Ovary (tissue), 9 donors: Measurements from ENCODE around the gene FRMD5. TPM values are rescaled to one million over a fixed set of nuclear protein-coding genes. Genes with fewer than 3 reads are reported as not detected.
"Not testable (repeated sequence)": the region's sequence is repeated elsewhere in the genome, so short reads cannot be mapped to it uniquely, and the experiment has no call there.

Experiments used
- DNase-seq, 5 donors: peaks; one replicate each; pipeline ENCODE4 v3.0.0-alpha.2; 2019 to 2020
- H3K27ac ChIP-seq, 2 donors: fragments of 200-600 bp; one replicate each; pipeline versions ENCODE4 v1.5.1 to v1.8.0; 2019 to 2022
- H3K27me3 ChIP-seq: fragments of 200-600 bp; one replicate; pipeline ENCODE4 v1.8.0; 2022
- H3K36me3 ChIP-seq: fragments of 200-600 bp; sonication (generic); one replicate; pipeline ENCODE4 v1.5.1; 2019
- H3K4me1 ChIP-seq: one replicate; pipeline ENCODE4 v1.8.1; 2013; ENCODE audit warnings: mild to moderate bottlenecking, moderate library complexity; ENCODE audit not compliant: insufficient read depth
- H3K4me3 ChIP-seq: fragments of 200-600 bp; sonication (generic); one replicate; pipeline ENCODE4 v1.5.1; 2017
- H3K9me3 ChIP-seq, 2 donors: fragments of 200-600 bp in 1 of 2; sonication (generic) in 1 of 2; one replicate each; pipeline versions ENCODE4 v1.5.1 to v1.8.1; 2013 to 2019; ENCODE audit warnings: mild to moderate bottlenecking in 1 of 2, moderate library complexity in 1 of 2
- EP300 ChIP-seq: sonication (generic); formaldehyde crosslinking; IDR thresholded peaks from one replicate; pipeline ENCODE4 v1.6.1; 2017; ENCODE audit warnings: antibody characterized with exemption
- POLR2A ChIP-seq: fragments of 450-650 bp; IDR thresholded peaks from one replicate; pipeline ENCODE4 v1.6.1; 2017; ENCODE audit warnings: antibody characterized with exemption, mild to moderate bottlenecking, moderate library complexity
- WGBS, 3 donors: extraction: QIAGEN DNeasy Blood & Tissue Kit in 1 of 3; methylation state at CpG; one replicate each; pipeline versions ENCODE4 v1.1.5 to v1.1.7; 2013 to 2017; 5-methylcytosine and 5-hydroxymethylcytosine counted together
- intact Hi-C, 4 donors: fragments of 100-400 bp; cut with DNase I; formaldehyde crosslinking; loops; one replicate each; pipeline versions ENCODE4 v1.11.0 to v1.15.1; 2022 to 2023
- polyA plus RNA-seq, 2 donors: library from polyadenylated mRNA; stranded (reverse); fragments of 200-250 nt in 1 of 2; fragments of 350-450 nt in 1 of 2; fragmentation: Illumina TruSeq in 1 of 2; extraction: RNeasy Lipid Tissue Mini Kit (QIAGEN cat#74804) in 1 of 2; gene quantifications; one replicate each; pipeline ENCODE4 v1.2.3, GENCODE V29; 2013 to 2014
- total RNA-seq, 7 donors: library from RNA; depleted of rRNA in 2 of 7; stranded (reverse); fragments of >200 nt in 2 of 7; fragmentation: NEBNext Ultra II Directional in 3 of 7; extraction: Animal tissue kit (Norgen Biotek cat#: 25700) in 3 of 7; gene quantifications; one replicate each; pipeline versions ENCODE4 v1.1.0 to v1.2.4, GENCODE V29; 2016 to 2023
- TF ChIP-seq, protein P1 (sequence below), 3 donors: fragments of 450-650 bp in 2 of 3; fragments of 200-600 bp in 1 of 3; IDR thresholded peaks; one replicate each; pipeline versions ENCODE4 v1.5.1 to v1.8.0; 2016 to 2022; ENCODE audit warnings: antibody characterized with exemption in 3 of 3, mild to moderate bottlenecking in 1 of 3
- donor health status: DM: no; HTN: no; CAD: no; lungs with moderate emphysema.
- donor health status: DM: no; HTN: no; CAD: no.
- donor health status: Bipolar disorder and iron deficiency.
- donor health status: DM: yes; HTN: yes; CAD: no.
- donor health status: DM: no; HTN: no; CAD: no.
- donor health status: DM: yes; HTN: yes; CAD: no.

FRMD5 gene
- total and polyA plus RNA-seq, 9 donors = 0.12 to 2.2 (median 0.32) TPM

DNA sequence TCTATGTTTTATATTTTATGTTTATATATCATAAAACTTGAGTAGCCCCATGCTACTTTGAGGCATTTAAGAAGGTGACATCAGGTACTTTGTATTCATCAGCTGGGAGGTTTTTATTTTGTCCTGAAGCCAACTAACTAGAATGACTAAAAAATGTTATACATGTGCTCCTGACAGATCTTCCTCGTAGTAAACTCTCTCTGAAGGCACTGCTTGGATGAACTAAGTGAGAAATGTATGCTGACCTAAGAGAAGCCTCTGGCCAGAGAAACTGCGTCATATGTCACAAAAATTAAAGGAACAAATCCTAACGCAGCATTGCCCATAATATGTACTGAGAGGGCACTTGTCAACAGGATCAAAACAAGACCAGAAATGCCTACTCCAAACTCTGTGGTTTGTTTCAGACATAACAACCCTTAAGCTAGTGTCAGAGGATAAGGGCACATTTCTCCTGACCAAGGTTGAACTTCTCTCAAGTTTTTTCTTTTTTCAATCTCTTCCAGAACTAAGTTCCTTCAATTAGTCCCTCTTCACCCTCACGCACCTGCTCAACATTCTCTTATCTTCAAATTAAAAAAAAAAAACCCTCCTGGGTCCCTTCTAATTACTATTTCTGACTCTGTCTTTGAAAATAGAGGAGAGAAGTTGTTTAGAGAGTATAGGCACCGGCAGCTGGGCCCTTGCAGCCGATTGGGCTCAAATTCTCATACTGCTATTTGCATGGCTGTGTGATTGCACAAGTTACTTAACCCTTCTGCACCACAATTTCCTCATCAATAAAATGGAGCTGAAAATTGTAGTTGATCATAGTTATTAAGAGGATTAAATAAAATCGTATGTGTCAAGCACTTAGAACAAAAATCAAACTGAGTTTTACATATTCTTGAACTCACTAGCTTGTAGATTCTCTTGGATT is 159.0 kb downstream of the FRMD5 start:
- Histone ChIP-seq H3K4me3 (no peak overlapping the region), H3K9me3 (no peaks in the 10 kb centered on the region), H3K4me1 (no peaks in the 10 kb centered on the region), H3K27ac (no peak overlapping the region), H3K36me3 (no peaks in the 10 kb centered on the region), H3K27me3 (no peaks in the 10 kb centered on the region)
- no peak for DNase-seq
- 52 to 58% (median 53%) methylated on average over 7 of the region's 7 CpGs for WGBS, 3 donors
- TF ChIP-seq, protein P1, sequence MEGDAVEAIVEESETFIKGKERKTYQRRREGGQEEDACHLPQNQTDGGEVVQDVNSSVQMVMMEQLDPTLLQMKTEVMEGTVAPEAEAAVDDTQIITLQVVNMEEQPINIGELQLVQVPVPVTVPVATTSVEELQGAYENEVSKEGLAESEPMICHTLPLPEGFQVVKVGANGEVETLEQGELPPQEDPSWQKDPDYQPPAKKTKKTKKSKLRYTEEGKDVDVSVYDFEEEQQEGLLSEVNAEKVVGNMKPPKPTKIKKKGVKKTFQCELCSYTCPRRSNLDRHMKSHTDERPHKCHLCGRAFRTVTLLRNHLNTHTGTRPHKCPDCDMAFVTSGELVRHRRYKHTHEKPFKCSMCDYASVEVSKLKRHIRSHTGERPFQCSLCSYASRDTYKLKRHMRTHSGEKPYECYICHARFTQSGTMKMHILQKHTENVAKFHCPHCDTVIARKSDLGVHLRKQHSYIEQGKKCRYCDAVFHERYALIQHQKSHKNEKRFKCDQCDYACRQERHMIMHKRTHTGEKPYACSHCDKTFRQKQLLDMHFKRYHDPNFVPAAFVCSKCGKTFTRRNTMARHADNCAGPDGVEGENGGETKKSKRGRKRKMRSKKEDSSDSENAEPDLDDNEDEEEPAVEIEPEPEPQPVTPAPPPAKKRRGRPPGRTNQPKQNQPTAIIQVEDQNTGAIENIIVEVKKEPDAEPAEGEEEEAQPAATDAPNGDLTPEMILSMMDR (IDR thresholded peaks at IDR 0.05) = no peak
- TF ChIP-seq POLR2A (no peak), EP300 (no peak)
- intact Hi-C loops = no loop called here

DNA sequence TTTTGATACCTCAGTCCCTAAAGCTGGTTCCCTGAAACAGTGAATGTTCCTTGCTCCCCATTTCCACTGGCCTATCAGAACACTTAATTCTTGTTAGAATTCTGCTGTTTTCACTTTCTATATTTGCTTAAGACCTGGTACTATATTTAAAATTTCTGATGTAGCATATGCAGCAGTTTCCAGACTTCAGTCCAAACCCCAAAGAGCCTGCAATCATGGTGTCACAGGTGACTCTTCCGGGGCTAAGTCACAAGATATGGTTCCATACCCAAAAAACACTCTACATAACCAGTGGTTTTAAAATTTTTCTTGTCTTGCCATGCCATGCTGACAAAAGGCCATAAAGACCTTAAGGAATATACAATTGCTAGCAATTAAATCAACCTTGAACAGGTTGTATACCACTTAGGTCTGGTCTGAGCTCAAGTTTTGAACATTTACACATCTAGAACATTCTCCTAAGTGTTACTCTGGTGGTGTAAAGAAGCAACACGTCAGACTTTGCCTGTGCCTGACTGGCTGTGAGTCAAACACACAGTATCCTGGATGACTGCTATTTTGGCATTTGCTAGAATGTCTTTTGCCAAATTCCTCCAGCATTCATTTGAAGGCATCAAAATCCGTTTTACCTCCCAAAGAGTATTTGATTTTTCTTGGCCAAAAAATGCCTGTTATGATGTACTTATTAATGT is 160.0 kb downstream of the FRMD5 start:
- H3K27ac ChIP-seq = no peak overlapping the region
- WGBS, 3 donors = 30 to 39% (median 34%) methylated on average over 3 of the region's 3 CpGs

DNA sequence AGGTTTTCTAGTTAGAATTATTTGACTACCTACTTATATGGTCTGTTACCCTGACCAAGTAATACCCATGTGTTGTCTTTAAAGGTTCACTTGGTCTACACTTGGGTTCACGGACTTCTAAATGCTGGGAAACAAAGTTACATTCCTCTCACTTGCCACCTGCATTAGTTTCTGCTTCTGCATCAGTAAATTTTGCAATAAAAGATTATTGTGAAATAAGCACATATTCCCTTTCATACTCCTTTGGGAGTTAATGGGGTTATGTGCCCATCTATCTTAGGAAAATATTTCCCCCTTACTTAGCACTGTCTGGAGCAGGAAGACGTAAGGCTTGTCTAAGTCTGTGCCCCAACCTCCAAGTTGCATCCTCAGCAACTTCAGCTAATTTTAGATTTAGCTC is 160.7 kb downstream of the FRMD5 start:
- Histone ChIP-seq H3K27ac (no peak overlapping the region), H3K4me1 (no peaks in the 10 kb centered on the region), H3K9me3 (no peaks in the 10 kb centered on the region), H3K27me3 (no peaks in the 10 kb centered on the region), H3K36me3 (no peaks in the 10 kb centered on the region), H3K4me3 (no peak overlapping the region)
- no peak for DNase-seq
- TF ChIP-seq EP300 (no peak), POLR2A (no peak)
- TF ChIP-seq, protein P1 (IDR thresholded peaks at IDR 0.05) = no peak
- intact Hi-C loops = no loop called here
- WGBS, 3 donors = 64 to 71% (median 70%) methylated on average over 2 of the region's 2 CpGs

More for the DNA sequence above, 160.0 kb downstream of the FRMD5 start:
- intact Hi-C loops = no loop called here
- Histone ChIP-seq H3K27me3 (no peaks in the 10 kb centered on the region), H3K4me1 (no peaks in the 10 kb centered on the region), H3K36me3 (no peaks in the 10 kb centered on the region), H3K4me3 (no peak overlapping the region), H3K9me3 (no peaks in the 10 kb centered on the region)
- TF ChIP-seq, protein P1 (IDR thresholded peaks at IDR 0.05) = no peak
- TF ChIP-seq POLR2A (no peak), EP300 (no peak)
- no peak for DNase-seq

DNA sequence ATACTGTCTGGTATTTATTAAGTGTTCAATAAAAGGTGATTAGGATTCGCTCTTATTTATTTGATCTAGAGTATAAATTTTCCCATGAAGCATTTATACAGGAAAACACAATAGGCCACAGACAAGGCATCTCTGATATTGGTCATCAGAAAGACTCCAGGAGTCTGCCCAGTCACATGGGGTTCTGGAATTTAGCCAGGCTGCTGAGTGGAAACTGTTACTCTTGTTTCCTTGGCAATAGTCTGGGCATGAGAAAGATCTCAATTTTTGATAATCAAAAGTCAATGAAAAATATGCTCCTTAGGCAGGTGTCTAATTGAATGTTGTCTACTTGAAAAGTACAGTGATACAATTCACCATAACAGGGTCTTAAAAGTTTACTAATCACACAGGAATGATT is 161.2 kb downstream of the FRMD5 start:
- intact Hi-C loops = no loop called here
- H3K9me3 ChIP-seq = no peaks in the 10 kb centered on the region
- H3K4me3 ChIP-seq = no peak overlapping the region
- 87 to 96% (median 90%) methylated on average over 1 of the region's 1 CpG for WGBS, 3 donors
- no peak overlapping the region for H3K27ac ChIP-seq
- TF ChIP-seq, protein P1 (IDR thresholded peaks at IDR 0.05) = no peak
- no peak for TF ChIP-seq EP300
- H3K27me3 ChIP-seq = no peaks in the 10 kb centered on the region
- H3K4me1 ChIP-seq = no peaks in the 10 kb centered on the region
- DNase-seq = no peak
- H3K36me3 ChIP-seq = no peaks in the 10 kb centered on the region

DNA sequence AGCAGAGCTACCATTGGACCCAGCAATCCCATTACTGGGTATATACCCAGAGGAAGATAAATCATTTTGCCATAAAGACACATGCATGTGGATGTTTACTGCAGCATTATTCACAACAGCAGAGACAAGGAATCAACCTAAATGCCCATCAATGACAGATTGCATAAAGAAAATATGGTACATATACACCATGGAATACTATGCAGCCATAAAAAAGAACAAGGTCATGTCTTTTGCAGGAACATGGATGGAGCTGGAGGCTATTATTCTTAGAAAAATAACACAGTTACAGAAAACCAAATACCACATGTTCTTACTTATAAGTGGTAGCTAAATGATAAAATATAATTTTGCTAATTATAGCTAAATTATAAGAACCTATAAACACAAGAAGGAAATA is 162.3 kb downstream of the FRMD5 start:
- H3K27me3 ChIP-seq, intact Hi-C loops, DNase-seq, H3K27ac ChIP-seq, H3K9me3 ChIP-seq, H3K36me3 ChIP-seq, H3K4me1 ChIP-seq, H3K4me3 ChIP-seq: not testable (repeated sequence)
